DND-41 (cell line): ENCODE measurements around the gene TMEM258.

ENCODE experiments used
- ATAC-seq: fragments of 200-7000 bp; cut with Tn5 transposase; 3 replicates; pipeline ENCODE4 v1.9.1; 2021; ENCODE audit warnings: low read depth; ENCODE audit not compliant: insufficient read depth
- DNase-seq: peaks from one replicate; pipeline ENCODE4 v3.0.0-alpha.2; 2020
- H2AFZ ChIP-seq: 2 replicates; pipeline ENCODE4 v1.6.0; 2012; ENCODE audit warnings: low read depth, low read length
- H3K27ac ChIP-seq: 2 replicates; pipeline ENCODE4 v1.5.1; 2012; ENCODE audit warnings: low read length, inconsistent platforms
- H3K27me3 ChIP-seq: fragments of 200-600 bp; sonication (generic); 2 replicates; pipeline ENCODE4 v1.6.0; 2012; ENCODE audit warnings: low read length, mild to moderate bottlenecking, inconsistent platforms; ENCODE audit not compliant: insufficient read depth, poor library complexity
- H3K36me3 ChIP-seq: 2 replicates; pipeline ENCODE4 v1.5.1; 2012; ENCODE audit warnings: low read length, inconsistent platforms; ENCODE audit not compliant: insufficient read depth
- H3K4me1 ChIP-seq: 2 replicates; pipeline ENCODE4 v1.5.1; 2012; ENCODE audit warnings: mild to moderate bottlenecking, low read length; ENCODE audit not compliant: insufficient read depth
- H3K4me2 ChIP-seq: 2 replicates; pipeline ENCODE4 v1.6.0; 2012; ENCODE audit warnings: mild to moderate bottlenecking, moderate library complexity, low read length, inconsistent platforms; ENCODE audit not compliant: insufficient read depth
- H3K4me3 ChIP-seq, 2 experiments: fragments of 200-600 bp in 1 of 2; shearing (Covaris generic) in 1 of 2; 2 replicates each; pipeline ENCODE4 v1.5.1; 2012 to 2016; ENCODE audit warnings: inconsistent platforms in 2 of 2, low read length in 2 of 2, mild to moderate bottlenecking in 2 of 2, low read depth in 1 of 2, moderate library complexity in 1 of 2
- H3K79me2 ChIP-seq: 2 replicates; pipeline ENCODE4 v1.6.0; 2012; ENCODE audit warnings: low read length, inconsistent platforms; ENCODE audit not compliant: insufficient read depth
- H3K9ac ChIP-seq: 2 replicates; pipeline ENCODE4 v1.6.0; 2012; ENCODE audit warnings: low read depth, mild to moderate bottlenecking, inconsistent platforms, low read length, moderate library complexity
- H3K9me3 ChIP-seq: 2 replicates; pipeline ENCODE4 v1.5.1; 2012; ENCODE audit warnings: low read length, moderate library complexity, mild to moderate bottlenecking, inconsistent platforms; ENCODE audit not compliant: insufficient read depth, severe bottlenecking
- H4K20me1 ChIP-seq: 2 replicates; pipeline ENCODE4 v1.6.0; 2012; ENCODE audit warnings: low read length; ENCODE audit not compliant: insufficient read depth
- CTCF ChIP-seq: IDR thresholded peaks from 2 replicates; pipeline ENCODE4 v1.5.1; 2012; ENCODE audit warnings: borderline replicate concordance, low read length, moderate library complexity, mild to moderate bottlenecking; ENCODE audit not compliant: poor library complexity, severe bottlenecking; ENCODE audit errors: extremely low read depth
- EZH2 ChIP-seq: IDR thresholded peaks from 3 replicates; pipeline ENCODE4 v1.6.1; 2012; ENCODE audit warnings: borderline replicate concordance, low read depth, mild to moderate bottlenecking, moderate library complexity, low read length, inconsistent platforms; ENCODE audit not compliant: severe bottlenecking

Gene TMEM258

GRCh38 chr11:61820174-61820573 is 27.8 kb upstream of the TMEM258 start:
- no peak overlapping the region for H2AFZ ChIP-seq
- no peak overlapping the region for H3K27ac ChIP-seq
- H3K36me3 ChIP-seq, result peaks cover 10% of the 10 kb centered on the region; the same call in 1 of the 2 replicates
- ATAC-seq (no peak), DNase-seq (no peak)
- H4K20me1 ChIP-seq, result no peaks in the 10 kb centered on the region
- no peak overlapping the region for H3K4me2 ChIP-seq
- peaks cover 22% of the 10 kb centered on the region for H3K79me2 ChIP-seq
- TF ChIP-seq CTCF (no peak), EZH2 (no peak)
- no peak overlapping the region for H3K9ac ChIP-seq
- H3K9me3 ChIP-seq, result no peaks in the 10 kb centered on the region
- no peaks in the 10 kb centered on the region for H3K27me3 ChIP-seq
- H3K4me3 ChIP-seq, result no peak overlapping the region
- peaks cover 14% of the 10 kb centered on the region for H3K4me1 ChIP-seq

GRCh38 chr11:61817471-61818202 is 25.2 kb upstream of the TMEM258 start:
- Histone ChIP-seq H3K79me2 (peaks cover 44% of the 10 kb centered on the region), H3K27me3 (no peaks in the 10 kb centered on the region), H3K4me2 (peak overlapping the region; percentile 83), H3K4me1 (peaks cover 28% of the 10 kb centered on the region), H2AFZ (peak overlapping the region; percentile 77), H4K20me1 (peaks cover 15% of the 10 kb centered on the region), H3K4me3 (peak overlapping the region; percentile 37 to 74; a peak in 3 of 4 replicates), H3K9me3 (no peaks in the 10 kb centered on the region), H3K27ac (peak overlapping the region; percentile 84), H3K9ac (peak overlapping the region; percentile 96), H3K36me3 (peaks cover 32% of the 10 kb centered on the region)
- no peak for DNase-seq
- ATAC-seq, result no peak
- TF ChIP-seq CTCF (no peak), EZH2 (no peak)

- peaks cover 28% of the 10 kb centered on the region for H3K4me1 ChIP-seq
- peaks cover 23% of the 10 kb centered on the region for H4K20me1 ChIP-seq
- H2AFZ ChIP-seq, result peak within 1 kb of the TSS; percentile 77
- ATAC-seq, result peak; percentile 79
- H3K36me3 ChIP-seq, result peaks cover 39% of the 10 kb centered on the region
- H3K9ac ChIP-seq, result peak within 1 kb of the TSS; percentile 96
- H3K27ac ChIP-seq, result peak within 1 kb of the TSS; percentile 86
- H3K4me3 ChIP-seq, result peak within 1 kb of the TSS; percentile 52 to 74
- H3K27me3 ChIP-seq, result no peaks in the 10 kb centered on the region
- H3K4me2 ChIP-seq, result peak within 1 kb of the TSS; percentile 83
- peaks cover 51% of the 10 kb centered on the region for H3K79me2 ChIP-seq
- no peaks in the 10 kb centered on the region for H3K9me3 ChIP-seq
- DNase-seq, result peak; percentile 97
- TF ChIP-seq CTCF (peak; percentile 75), EZH2 (no peak)
These were observed 24.5 kb upstream of the TMEM258 start, which contains the start of gene FADS1 for GRCh38 chr11:61816736-61817455. Gene FADS1, minus strand, starts transcription at chr11:61817003. Its CDS starts 74 bp downstream, at chr11:61816929.
